Panc1 (cell line): ENCODE results near the gene ATP6V0C. TPM values are rescaled to one million over a fixed set of nuclear protein-coding genes. Genes with fewer than 3 reads are reported as not detected.
A peak's percentile ranks its signal among the peaks of the same experiment; 100 is the strongest.

Experiments used
- ATAC-seq: fragments of 200-7000 bp; cut with Tn5 transposase; 2 replicates; pipeline ENCODE4 v1.9.1; 2020; ENCODE audit warnings: mild to moderate bottlenecking, moderate library complexity
- BruUV-seq: library from RNA; stranded (reverse); fragments of 400-500 nt; replicated peaks from 2 replicates; lab custom pipeline; 2021; lab: Mats Ljungman, UMichigan
- CTCF ChIA-PET: fragments of 300-600 bp; sonication (Branson Sonifier 250); formaldehyde crosslinking; loops from one replicate; lab custom pipeline; 2022; ENCODE audit warnings: antibody characterized with exemption; lab: Charles Lee
- POLR2A ChIA-PET: fragments of 300-600 bp; sonication (Branson Sonifier 250); formaldehyde crosslinking; loops from one replicate; lab custom pipeline; 2022; ENCODE audit warnings: antibody characterized with exemption; lab: Charles Lee
- DNase-seq: peaks from one replicate; pipeline ENCODE4 v3.0.0-alpha.2; 2010; ENCODE audit warnings: low read depth, low spot score
- H3K27ac ChIP-seq: 2 replicates; pipeline ENCODE4 v1.5.1; 2011; ENCODE audit warnings: mild to moderate bottlenecking, low read length, inconsistent platforms
- H3K27me3 ChIP-seq: fragments of 200-500 bp; sonication (Bioruptor generic); 2 replicates; pipeline ENCODE4 v1.6.0; 2014; ENCODE audit warnings: low read length, inconsistent platforms; ENCODE audit not compliant: control insufficient read depth, insufficient read depth
- H3K36me3 ChIP-seq: fragments of 200-500 bp; sonication (Bioruptor generic); 2 replicates; pipeline ENCODE4 v1.5.1; 2014; ENCODE audit warnings: inconsistent platforms, mild to moderate bottlenecking, low read length, moderate library complexity; ENCODE audit not compliant: control insufficient read depth, insufficient read depth
- H3K4me1 ChIP-seq: 2 replicates; pipeline ENCODE4 v1.5.1; 2011; ENCODE audit warnings: inconsistent platforms, mild to moderate bottlenecking, low read length, moderate library complexity; ENCODE audit not compliant: control insufficient read depth, insufficient read depth
- H3K4me3 ChIP-seq, 2 experiments: 2 replicates each; pipeline ENCODE4 v1.5.1; 2011 to 2012; ENCODE audit warnings: low read depth in 2 of 2, low read length in 2 of 2, mild to moderate bottlenecking in 2 of 2, inconsistent platforms in 1 of 2, moderate library complexity in 1 of 2
- H3K9me3 ChIP-seq: fragments of 200-500 bp; sonication (Bioruptor generic); 2 replicates; pipeline ENCODE4 v1.5.1; 2014; ENCODE audit warnings: low read depth, mild to moderate bottlenecking, inconsistent platforms, low read length, moderate library complexity; ENCODE audit not compliant: control insufficient read depth, insufficient read depth
- POLR2AphosphoS5 ChIP-seq: IDR thresholded peaks from 2 replicates; pipeline ENCODE4 v1.6.1; 2012; ENCODE audit warnings: mild to moderate bottlenecking, low read depth, low read length, moderate library complexity
- SIN3A ChIP-seq: IDR thresholded peaks from 2 replicates; pipeline ENCODE4 v1.6.1; 2012; ENCODE audit warnings: low read depth, mild to moderate bottlenecking, low read length, moderate library complexity, borderline replicate concordance; ENCODE audit not compliant: insufficient read depth
- TCF7L2 ChIP-seq: IDR thresholded peaks from 2 replicates; pipeline ENCODE4 v1.6.1; 2011; ENCODE audit warnings: mild to moderate bottlenecking, low read depth, low read length, inconsistent platforms
- in situ Hi-C: cut with HindIII; loops from 2 replicates; pipeline ENCODE4 v1.10.0; 2016; ENCODE audit warnings: low sequenced_read_pairs, low pct_unique_long_range_greater_than_20kb
- intact Hi-C: fragments of 100-400 bp; cut with micrococcal nuclease; formaldehyde crosslinking; loops from one replicate; pipeline ENCODE4 v1.10.0; 2022; ENCODE audit not compliant: unreplicated experiment
- total RNA-seq: library from RNA; stranded (reverse); gene quantifications from one replicate; pipeline ENCODE4 v1.2.1, GENCODE V29; 2021; ENCODE audit not compliant: unreplicated experiment
- TF ChIP-seq, protein P1 (sequence below): fragments of 450-650 bp; IDR thresholded peaks from 2 replicates; pipeline ENCODE4 v1.5.1; 2017; ENCODE audit warnings: mild to moderate bottlenecking
- TF ChIP-seq, protein P2 (sequence below), 2 experiments: IDR thresholded peaks; 2 replicates each; pipeline ENCODE4 v1.6.1; 2011 to 2012; ENCODE audit warnings: low read depth in 2 of 2, control low read depth in 1 of 2, low read length in 1 of 2, mild to moderate bottlenecking in 1 of 2, moderate library complexity in 1 of 2; ENCODE audit not compliant: insufficient read depth in 1 of 2

ATP6V0C gene
- total RNA-seq, 1 experiment from 2014 or later, result 282 TPM

DNA sequence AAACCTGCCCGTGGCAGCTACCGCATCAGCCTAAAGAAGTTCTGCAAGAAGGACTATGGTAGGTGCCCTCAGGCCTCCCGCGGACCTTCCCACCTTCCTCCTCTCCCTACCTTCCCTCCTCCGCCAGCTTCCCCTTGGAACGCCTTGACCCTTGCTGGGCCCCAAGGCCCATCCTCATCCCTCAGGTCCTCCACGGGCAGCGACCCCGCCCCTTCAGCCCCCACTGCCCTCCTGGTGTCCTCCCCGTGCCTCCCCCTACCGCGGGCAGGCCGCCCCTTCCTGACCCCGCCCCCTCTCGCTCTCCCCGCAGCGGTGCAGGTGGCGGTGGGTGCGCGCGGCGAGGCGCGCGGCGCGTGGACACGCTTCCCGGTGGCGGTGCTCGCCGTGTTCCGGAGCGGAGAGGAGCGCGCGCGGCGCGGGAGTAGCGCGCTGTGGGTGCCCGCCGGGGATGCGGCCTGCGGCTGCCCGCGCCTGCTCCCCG lies 40.3 kb upstream of the ATP6V0C start:
- intact Hi-C loops (no loop called here), in situ Hi-C loops (no loop called here)
- no peaks in the 10 kb centered on the region for H3K9me3 ChIP-seq
- H3K27ac ChIP-seq, result 0 out of 2 replicates have a peak overlapping the region, but pooled peaks have one; percentile 7
- CTCF ChIA-PET, result no interaction called here
- no peaks in the 10 kb centered on the region; the same call in 1 of the 2 replicates for H3K36me3 ChIP-seq
- ATAC-seq (peak; percentile 1; the same call in 1 of the 2 replicates), DNase-seq (no peak)
- no peaks in the 10 kb centered on the region for H3K27me3 ChIP-seq
- H3K4me3 ChIP-seq, result peak overlapping the region; percentile 34 to 60
- BruUV-seq, result no TSS peak
- H3K4me1 ChIP-seq, result peaks cover 55% of the 10 kb centered on the region
- 0 out of 2 replicates have a peak, but pooled peaks have one; percentile 5 for TF ChIP-seq POLR2AphosphoS5
- TF ChIP-seq, protein P1, sequence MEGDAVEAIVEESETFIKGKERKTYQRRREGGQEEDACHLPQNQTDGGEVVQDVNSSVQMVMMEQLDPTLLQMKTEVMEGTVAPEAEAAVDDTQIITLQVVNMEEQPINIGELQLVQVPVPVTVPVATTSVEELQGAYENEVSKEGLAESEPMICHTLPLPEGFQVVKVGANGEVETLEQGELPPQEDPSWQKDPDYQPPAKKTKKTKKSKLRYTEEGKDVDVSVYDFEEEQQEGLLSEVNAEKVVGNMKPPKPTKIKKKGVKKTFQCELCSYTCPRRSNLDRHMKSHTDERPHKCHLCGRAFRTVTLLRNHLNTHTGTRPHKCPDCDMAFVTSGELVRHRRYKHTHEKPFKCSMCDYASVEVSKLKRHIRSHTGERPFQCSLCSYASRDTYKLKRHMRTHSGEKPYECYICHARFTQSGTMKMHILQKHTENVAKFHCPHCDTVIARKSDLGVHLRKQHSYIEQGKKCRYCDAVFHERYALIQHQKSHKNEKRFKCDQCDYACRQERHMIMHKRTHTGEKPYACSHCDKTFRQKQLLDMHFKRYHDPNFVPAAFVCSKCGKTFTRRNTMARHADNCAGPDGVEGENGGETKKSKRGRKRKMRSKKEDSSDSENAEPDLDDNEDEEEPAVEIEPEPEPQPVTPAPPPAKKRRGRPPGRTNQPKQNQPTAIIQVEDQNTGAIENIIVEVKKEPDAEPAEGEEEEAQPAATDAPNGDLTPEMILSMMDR, result no peak
- TF ChIP-seq, protein P2, sequence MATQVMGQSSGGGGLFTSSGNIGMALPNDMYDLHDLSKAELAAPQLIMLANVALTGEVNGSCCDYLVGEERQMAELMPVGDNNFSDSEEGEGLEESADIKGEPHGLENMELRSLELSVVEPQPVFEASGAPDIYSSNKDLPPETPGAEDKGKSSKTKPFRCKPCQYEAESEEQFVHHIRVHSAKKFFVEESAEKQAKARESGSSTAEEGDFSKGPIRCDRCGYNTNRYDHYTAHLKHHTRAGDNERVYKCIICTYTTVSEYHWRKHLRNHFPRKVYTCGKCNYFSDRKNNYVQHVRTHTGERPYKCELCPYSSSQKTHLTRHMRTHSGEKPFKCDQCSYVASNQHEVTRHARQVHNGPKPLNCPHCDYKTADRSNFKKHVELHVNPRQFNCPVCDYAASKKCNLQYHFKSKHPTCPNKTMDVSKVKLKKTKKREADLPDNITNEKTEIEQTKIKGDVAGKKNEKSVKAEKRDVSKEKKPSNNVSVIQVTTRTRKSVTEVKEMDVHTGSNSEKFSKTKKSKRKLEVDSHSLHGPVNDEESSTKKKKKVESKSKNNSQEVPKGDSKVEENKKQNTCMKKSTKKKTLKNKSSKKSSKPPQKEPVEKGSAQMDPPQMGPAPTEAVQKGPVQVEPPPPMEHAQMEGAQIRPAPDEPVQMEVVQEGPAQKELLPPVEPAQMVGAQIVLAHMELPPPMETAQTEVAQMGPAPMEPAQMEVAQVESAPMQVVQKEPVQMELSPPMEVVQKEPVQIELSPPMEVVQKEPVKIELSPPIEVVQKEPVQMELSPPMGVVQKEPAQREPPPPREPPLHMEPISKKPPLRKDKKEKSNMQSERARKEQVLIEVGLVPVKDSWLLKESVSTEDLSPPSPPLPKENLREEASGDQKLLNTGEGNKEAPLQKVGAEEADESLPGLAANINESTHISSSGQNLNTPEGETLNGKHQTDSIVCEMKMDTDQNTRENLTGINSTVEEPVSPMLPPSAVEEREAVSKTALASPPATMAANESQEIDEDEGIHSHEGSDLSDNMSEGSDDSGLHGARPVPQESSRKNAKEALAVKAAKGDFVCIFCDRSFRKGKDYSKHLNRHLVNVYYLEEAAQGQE (IDR thresholded peaks at IDR 0.05; ENCODE audit: insufficient read depth in 1 of 2, low read depth in 2 of 2, low read length in 1 of 2), result no peak
- POLR2A ChIA-PET, result no interaction called here

DNA sequence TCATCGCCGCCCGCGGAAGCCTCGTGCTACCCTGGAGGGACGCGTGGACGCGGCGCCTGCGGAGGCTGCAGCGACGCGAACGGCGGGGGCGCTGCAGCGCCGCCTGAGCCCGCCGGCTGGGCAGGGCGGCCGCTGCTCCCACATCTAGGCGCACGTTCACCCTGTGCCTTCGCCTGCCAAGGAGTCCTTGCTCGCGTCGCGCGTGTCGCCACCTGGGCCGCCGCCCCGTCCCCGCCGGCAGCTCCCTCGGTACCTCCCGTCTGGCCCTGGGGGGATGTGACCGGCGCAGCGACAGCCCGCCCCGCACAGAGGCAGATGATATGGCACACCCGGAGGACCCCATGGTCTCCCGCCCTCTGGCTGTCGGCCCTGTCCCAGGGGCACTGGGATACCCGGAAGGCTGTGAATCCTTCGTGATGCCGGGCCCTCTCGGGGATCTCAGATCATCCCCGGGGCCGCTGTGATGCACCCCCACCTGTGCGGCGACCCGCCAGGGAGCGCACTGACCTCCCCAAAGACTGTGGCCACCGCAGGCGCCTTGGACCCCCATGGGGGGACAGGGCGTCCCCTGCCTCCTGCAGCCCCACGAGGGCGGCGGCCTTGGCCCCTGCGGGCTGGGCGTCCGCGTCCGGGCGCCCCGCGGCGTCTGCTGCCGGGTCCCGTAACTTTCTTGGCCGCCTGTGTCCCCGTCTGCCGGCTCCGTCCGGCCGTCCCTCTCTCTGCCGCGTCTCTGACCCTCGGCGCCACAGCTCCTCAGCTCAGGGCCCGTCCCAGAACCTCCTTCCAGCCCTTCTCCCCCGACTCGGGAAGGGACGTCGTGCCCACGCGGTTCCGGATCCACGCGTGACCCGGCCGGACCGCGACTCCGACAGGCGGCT lies 39.5 kb upstream of the ATP6V0C start:
- in situ Hi-C loops (no loop called here), intact Hi-C loops (no loop called here)
- H3K4me3 ChIP-seq, result peak overlapping the region; percentile 60 to 68
- DNase-seq (no peak), ATAC-seq (peak; percentile 57)
- no peaks in the 10 kb centered on the region; the same call in 1 of the 2 replicates for H3K36me3 ChIP-seq
- no peaks in the 10 kb centered on the region for H3K27me3 ChIP-seq
- H3K27ac ChIP-seq, result peak overlapping the region; percentile 85
- H3K4me1 ChIP-seq, result peaks cover 50% of the 10 kb centered on the region
- ChIA-PET CTCF (interaction anchor here (0.5 to 0.9 kb wide), 4 partner anchors 15 to 39 kb away, joined by 3 to 13 read pairs (median 3); no protein-coding TSS in a partner anchor), POLR2A (interaction anchor here (0.7 kb wide), 1 partner anchor 17 kb away, joined by 8 read pairs; no protein-coding TSS in a partner anchor)
- BruUV-seq, result TSS peak; percentile 81
- peak; percentile 31; the same call in 1 of the 2 replicates for TF ChIP-seq SIN3A
- TF ChIP-seq, protein P2 (IDR thresholded peaks at IDR 0.05; ENCODE audit: insufficient read depth in 1 of 2, low read depth in 2 of 2, low read length in 1 of 2), result no peak
- TF ChIP-seq POLR2AphosphoS5, result no peak; the same call in 1 of the 2 replicates
- TF ChIP-seq, protein P1, result peak; percentile 86
- no peak for TF ChIP-seq TCF7L2
- no peaks in the 10 kb centered on the region for H3K9me3 ChIP-seq
